HepG2 (cell line): ENCODE results near the gene ZNF747. TPM values are rescaled to one million over a fixed set of nuclear protein-coding genes. Genes with fewer than 3 reads are reported as not detected.

Experiments used
- ELF1 ChIP-seq: sonication (generic); formaldehyde crosslinking; IDR thresholded peaks from 2 replicates; pipeline ENCODE4 v1.4.0; 2020; ENCODE audit warnings: missing genetic modification reagents
- GABPA ChIP-seq, 2 experiments: IDR thresholded peaks; 2 replicates each; pipeline ENCODE4 v1.6.1; 2011 to 2016; ENCODE audit warnings: low read depth in 2 of 2, low read length in 1 of 2, missing biosample characterization in 1 of 2, missing genetic modification characterization in 1 of 2
- HNRNPK ChIP-seq: fragments of 200-400 bp; formaldehyde crosslinking; IDR thresholded peaks from 2 replicates; pipeline ENCODE4 v1.6.1; 2018; ENCODE audit warnings: low read length, low read depth, moderate library complexity, mild to moderate bottlenecking; ENCODE audit not compliant: poor library complexity, severe bottlenecking
- HNRNPL ChIP-seq: fragments of 200-400 bp; formaldehyde crosslinking; IDR thresholded peaks from 2 replicates; pipeline ENCODE4 v1.6.1; 2017; ENCODE audit warnings: mild to moderate bottlenecking, low read depth, low read length
- KLF13 ChIP-seq: sonication (generic); formaldehyde crosslinking; IDR thresholded peaks from 2 replicates; pipeline ENCODE4 v1.4.0; 2020; ENCODE audit warnings: mild to moderate bottlenecking, missing genetic modification reagents
- NR2F2 ChIP-seq: IDR thresholded peaks from 2 replicates; pipeline ENCODE4 v1.6.1; 2012; ENCODE audit warnings: low read depth, inconsistent platforms, borderline replicate concordance
- POGK ChIP-seq: sonication (generic); formaldehyde crosslinking; conservative IDR thresholded peaks from 2 replicates; pipeline ENCODE4 v1.8.0; 2022; ENCODE audit warnings: mild to moderate bottlenecking, moderate library complexity, missing genetic modification reagents
- TAF1 ChIP-seq: sonication (generic); formaldehyde crosslinking; IDR thresholded peaks from 2 replicates; pipeline ENCODE4 v1.4.0; 2020; ENCODE audit warnings: missing genetic modification reagents
- U2AF1 ChIP-seq: fragments of 200-400 bp; formaldehyde crosslinking; optimal IDR thresholded peaks from 2 replicates; pipeline ENCODE3; 2017; ENCODE audit warnings: mild to moderate bottlenecking, low read depth, low read length
- U2AF2 ChIP-seq: fragments of 200-400 bp; formaldehyde crosslinking; IDR thresholded peaks from 2 replicates; pipeline ENCODE4 v1.6.1; 2017; ENCODE audit warnings: low read depth, mild to moderate bottlenecking, low read length
- ZHX2 ChIP-seq, 2 experiments: sonication (generic) in 1 of 2; formaldehyde crosslinking in 1 of 2; IDR thresholded peaks; 2 replicates each; pipeline versions ENCODE4 v1.6.1 to v1.9.0; 2014 to 2022; ENCODE audit warnings: antibody characterized with exemption in 1 of 2, borderline replicate concordance in 1 of 2, inconsistent platforms in 1 of 2, low read depth in 1 of 2, missing genetic modification reagents in 1 of 2
- ZKSCAN8 ChIP-seq: IDR thresholded peaks from 2 replicates; pipeline ENCODE4 v1.6.1; 2016; ENCODE audit warnings: borderline replicate concordance, missing genetic modification reagents, missing compliant biosample characterization
- polyA plus RNA-seq, 8 experiments: library from polyadenylated mRNA; depleted of rRNA in 3 of 8; stranded (reverse) in 7 of 8; unstranded in 1 of 8; fragments of >200 nt; fragmentation: Illumina TruSeq in 4 of 8; extraction: Trizol in 4 of 8; gene quantifications; 2 replicates each; pipeline versions ENCODE4 v1.2.1 to v1.2.3, GENCODE V29; 2011 to 2016; ENCODE audit warnings: low read depth in 4 of 8, missing spikeins in 1 of 8, mixed read lengths in 1 of 8; ENCODE audit not compliant: insufficient read depth in 1 of 8
- total RNA-seq, 5 experiments: library from RNA; depleted of rRNA; stranded (reverse); fragments of >200 nt; fragmentation: Illumina TruSeq; extraction: Trizol; gene quantifications; 2 replicates each; pipeline ENCODE4 v1.2.3, GENCODE V29; 2016; ENCODE audit warnings: low read depth in 1 of 5
- TF ChIP-seq, protein P1 (sequence below), 2 experiments: IDR thresholded peaks; 2 replicates each; pipeline ENCODE4 v1.6.1; 2011 to 2012; ENCODE audit warnings: low read length in 2 of 2, borderline replicate concordance in 1 of 2, low read depth in 1 of 2, mild to moderate bottlenecking in 1 of 2, moderate library complexity in 1 of 2
- TF ChIP-seq, protein P2 (sequence below): sonication (generic); formaldehyde crosslinking; IDR thresholded peaks from 2 replicates; pipeline ENCODE4 v1.5.0; 2020; ENCODE audit warnings: mild to moderate bottlenecking, missing genetic modification reagents

ZNF747 gene
- total and polyA plus RNA-seq, 2 of the 13 experiments (the other 11 are each of a cell fraction or from before 2014, with no cell fraction given) = 7.2 to 10.2 TPM

DNA sequence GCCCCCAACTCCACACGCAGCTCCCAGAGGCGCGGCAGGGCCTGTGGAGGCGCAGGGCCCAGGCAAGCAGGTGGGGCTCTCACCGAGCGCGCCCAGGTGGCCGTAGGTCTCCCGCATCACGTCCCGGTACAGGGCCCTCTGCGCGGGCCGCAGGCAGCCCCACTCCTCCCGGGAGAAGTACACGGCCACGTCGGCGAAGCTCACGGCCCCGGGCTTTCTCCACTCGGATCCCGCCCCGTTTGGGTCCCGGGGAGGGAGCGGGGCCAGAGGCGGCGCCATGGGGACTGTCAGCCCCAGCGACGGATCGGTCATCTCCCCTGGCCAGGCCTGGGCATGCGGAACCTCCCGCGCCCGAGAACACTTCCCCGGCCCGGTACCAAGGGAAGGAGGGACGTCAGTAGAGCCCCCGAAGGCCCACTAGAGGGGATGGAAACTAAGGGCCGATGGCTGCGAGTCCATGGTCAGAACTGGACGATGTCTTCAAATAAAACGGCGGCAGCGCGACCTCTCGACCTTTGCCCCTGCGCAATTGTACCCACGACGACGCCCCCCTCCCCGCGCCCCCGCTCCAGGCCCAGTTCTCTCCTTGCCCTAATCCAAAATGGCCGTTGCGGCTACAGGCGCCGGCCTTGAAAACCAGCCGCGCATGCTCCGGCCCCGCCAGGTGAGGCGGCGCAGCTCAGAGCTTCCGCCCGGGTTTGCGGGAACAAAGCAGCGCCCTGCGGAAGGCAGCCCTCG is at the start of gene ZNF747 (continued):
- no peak for TF ChIP-seq HNRNPK
- peak; percentile 100 for TF ChIP-seq ZHX2 (IDR thresholded peaks at IDR 0.05; ENCODE audit: low read depth)
- TF ChIP-seq ZHX2 (CRISPR knock-in tag; IDR thresholded peaks at IDR 0.05; ENCODE audit: borderline replicate concordance) = peak; percentile 83; the same call in 1 of the 2 replicates
- 0 out of 2 replicates have a peak, but pooled peaks have one; percentile 63 for TF ChIP-seq U2AF2
- no peak for TF ChIP-seq KLF13 (CRISPR knock-in tag)
- peak; percentile 81 for TF ChIP-seq NR2F2
- peak; percentile 53 for TF ChIP-seq GABPA (IDR thresholded peaks at IDR 0.05; ENCODE audit: low read depth, low read length)
- TF ChIP-seq GABPA (CRISPR knock-in tag; IDR thresholded peaks at IDR 0.05; ENCODE audit: low read depth) = peak; percentile 93
- 0 out of 2 replicates have a peak, but pooled peaks have one; percentile 57 for TF ChIP-seq POGK (CRISPR knock-in tag)
- TF ChIP-seq TAF1 (CRISPR knock-in tag) = peak; percentile 85; the same call in 1 of the 2 replicates
- peak; percentile 33; the same call in 1 of the 2 replicates for TF ChIP-seq ZKSCAN8 (CRISPR knock-in tag)
- TF ChIP-seq, protein P1, sequence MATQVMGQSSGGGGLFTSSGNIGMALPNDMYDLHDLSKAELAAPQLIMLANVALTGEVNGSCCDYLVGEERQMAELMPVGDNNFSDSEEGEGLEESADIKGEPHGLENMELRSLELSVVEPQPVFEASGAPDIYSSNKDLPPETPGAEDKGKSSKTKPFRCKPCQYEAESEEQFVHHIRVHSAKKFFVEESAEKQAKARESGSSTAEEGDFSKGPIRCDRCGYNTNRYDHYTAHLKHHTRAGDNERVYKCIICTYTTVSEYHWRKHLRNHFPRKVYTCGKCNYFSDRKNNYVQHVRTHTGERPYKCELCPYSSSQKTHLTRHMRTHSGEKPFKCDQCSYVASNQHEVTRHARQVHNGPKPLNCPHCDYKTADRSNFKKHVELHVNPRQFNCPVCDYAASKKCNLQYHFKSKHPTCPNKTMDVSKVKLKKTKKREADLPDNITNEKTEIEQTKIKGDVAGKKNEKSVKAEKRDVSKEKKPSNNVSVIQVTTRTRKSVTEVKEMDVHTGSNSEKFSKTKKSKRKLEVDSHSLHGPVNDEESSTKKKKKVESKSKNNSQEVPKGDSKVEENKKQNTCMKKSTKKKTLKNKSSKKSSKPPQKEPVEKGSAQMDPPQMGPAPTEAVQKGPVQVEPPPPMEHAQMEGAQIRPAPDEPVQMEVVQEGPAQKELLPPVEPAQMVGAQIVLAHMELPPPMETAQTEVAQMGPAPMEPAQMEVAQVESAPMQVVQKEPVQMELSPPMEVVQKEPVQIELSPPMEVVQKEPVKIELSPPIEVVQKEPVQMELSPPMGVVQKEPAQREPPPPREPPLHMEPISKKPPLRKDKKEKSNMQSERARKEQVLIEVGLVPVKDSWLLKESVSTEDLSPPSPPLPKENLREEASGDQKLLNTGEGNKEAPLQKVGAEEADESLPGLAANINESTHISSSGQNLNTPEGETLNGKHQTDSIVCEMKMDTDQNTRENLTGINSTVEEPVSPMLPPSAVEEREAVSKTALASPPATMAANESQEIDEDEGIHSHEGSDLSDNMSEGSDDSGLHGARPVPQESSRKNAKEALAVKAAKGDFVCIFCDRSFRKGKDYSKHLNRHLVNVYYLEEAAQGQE (IDR thresholded peaks at IDR 0.05; ENCODE audit: borderline replicate concordance in 1 of 2, low read depth in 1 of 2, low read length in 2 of 2) = peak in 1 of 2 experiments; percentile 30; a peak in 1 of 4 replicates
- TF ChIP-seq, protein P2, sequence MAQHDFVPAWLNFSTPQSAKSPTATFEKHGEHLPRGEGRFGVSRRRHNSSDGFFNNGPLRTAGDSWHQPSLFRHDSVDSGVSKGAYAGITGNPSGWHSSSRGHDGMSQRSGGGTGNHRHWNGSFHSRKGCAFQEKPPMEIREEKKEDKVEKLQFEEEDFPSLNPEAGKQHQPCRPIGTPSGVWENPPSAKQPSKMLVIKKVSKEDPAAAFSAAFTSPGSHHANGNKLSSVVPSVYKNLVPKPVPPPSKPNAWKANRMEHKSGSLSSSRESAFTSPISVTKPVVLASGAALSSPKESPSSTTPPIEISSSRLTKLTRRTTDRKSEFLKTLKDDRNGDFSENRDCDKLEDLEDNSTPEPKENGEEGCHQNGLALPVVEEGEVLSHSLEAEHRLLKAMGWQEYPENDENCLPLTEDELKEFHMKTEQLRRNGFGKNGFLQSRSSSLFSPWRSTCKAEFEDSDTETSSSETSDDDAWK (CRISPR knock-in tag) = no peak
- peak; percentile 97 for TF ChIP-seq U2AF1
- peak; percentile 98 for TF ChIP-seq ELF1 (CRISPR knock-in tag)
- peak; percentile 77; the same call in 1 of the 2 replicates for TF ChIP-seq HNRNPL
